DOHH2 (cell line): ENCODE measurements around the gene MYLK3.

ENCODE experiments used
- EZH2phosphoT487 ChIP-seq: fragments of 200-600 bp; sonication (generic); IDR thresholded peaks from 2 replicates; pipeline ENCODE4 v1.6.1; 2017; ENCODE audit warnings: borderline replicate concordance, mild to moderate bottlenecking, antibody characterized with exemption, low read length, moderate library complexity, mixed read lengths
- TF ChIP-seq, protein P1 (sequence below): fragments of 200-600 bp; sonication (generic); IDR thresholded peaks from one replicate; pipeline ENCODE4 v1.5.1; 2014; ENCODE audit warnings: antibody characterized with exemption, mild to moderate bottlenecking, low read depth, low read length; ENCODE audit not compliant: poor library complexity, severe bottlenecking

DNA sequence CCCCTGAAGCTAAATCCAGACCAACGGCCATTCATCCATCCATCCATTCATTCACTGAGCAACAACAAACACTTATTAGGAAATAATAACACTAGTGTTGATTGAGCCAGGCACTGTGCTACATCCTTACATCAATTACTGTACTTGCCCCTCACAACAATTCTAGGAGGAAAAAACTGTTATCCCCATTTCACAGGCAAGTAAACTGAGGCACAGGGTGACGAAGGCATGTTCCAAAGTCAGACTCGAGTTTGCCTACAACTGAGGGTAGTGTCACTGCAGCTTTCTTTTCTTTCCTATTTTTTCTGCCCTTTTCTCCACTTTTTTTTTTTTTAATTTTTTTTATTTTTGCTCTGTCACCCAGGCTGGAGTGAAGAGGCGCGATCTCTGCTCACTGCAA is 11.2 kb upstream of the MYLK3 start:
- TF ChIP-seq, protein P1, sequence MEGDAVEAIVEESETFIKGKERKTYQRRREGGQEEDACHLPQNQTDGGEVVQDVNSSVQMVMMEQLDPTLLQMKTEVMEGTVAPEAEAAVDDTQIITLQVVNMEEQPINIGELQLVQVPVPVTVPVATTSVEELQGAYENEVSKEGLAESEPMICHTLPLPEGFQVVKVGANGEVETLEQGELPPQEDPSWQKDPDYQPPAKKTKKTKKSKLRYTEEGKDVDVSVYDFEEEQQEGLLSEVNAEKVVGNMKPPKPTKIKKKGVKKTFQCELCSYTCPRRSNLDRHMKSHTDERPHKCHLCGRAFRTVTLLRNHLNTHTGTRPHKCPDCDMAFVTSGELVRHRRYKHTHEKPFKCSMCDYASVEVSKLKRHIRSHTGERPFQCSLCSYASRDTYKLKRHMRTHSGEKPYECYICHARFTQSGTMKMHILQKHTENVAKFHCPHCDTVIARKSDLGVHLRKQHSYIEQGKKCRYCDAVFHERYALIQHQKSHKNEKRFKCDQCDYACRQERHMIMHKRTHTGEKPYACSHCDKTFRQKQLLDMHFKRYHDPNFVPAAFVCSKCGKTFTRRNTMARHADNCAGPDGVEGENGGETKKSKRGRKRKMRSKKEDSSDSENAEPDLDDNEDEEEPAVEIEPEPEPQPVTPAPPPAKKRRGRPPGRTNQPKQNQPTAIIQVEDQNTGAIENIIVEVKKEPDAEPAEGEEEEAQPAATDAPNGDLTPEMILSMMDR = no peak
- TF ChIP-seq EZH2phosphoT487 = no peak
